Breast epithelium (tissue), 4 donors: Measurements from ENCODE around the gene PLEKHM3. TPM values are rescaled to one million over a fixed set of nuclear protein-coding genes. Genes with fewer than 3 reads are reported as not detected.

ENCODE experiments used
- DNase-seq, 2 donors: peaks; one replicate each; pipeline ENCODE4 v3.0.0-alpha.2; 2019; ENCODE audit warnings: low spot score in 2 of 2
- H3K27ac ChIP-seq, 2 donors: fragments of 200-600 bp; sonication (generic) in 1 of 2; one replicate each; pipeline ENCODE4 v1.5.1; 2016 to 2019; ENCODE audit warnings: mild to moderate bottlenecking in 1 of 2
- H3K27me3 ChIP-seq, 2 donors: fragments of 200-600 bp; sonication (generic) in 1 of 2; one replicate each; pipeline versions ENCODE4 v1.5.1 to v1.6.0; 2017 to 2019; ENCODE audit warnings: control low read depth in 1 of 2, mild to moderate bottlenecking in 1 of 2
- H3K36me3 ChIP-seq: fragments of 200-600 bp; one replicate; pipeline ENCODE4 v1.5.1; 2019
- H3K4me1 ChIP-seq, 2 donors: fragments of 200-600 bp; sonication (generic); one replicate each; pipeline ENCODE4 v1.5.1; 2016 to 2019; ENCODE audit warnings: control low read depth in 1 of 2
- H3K4me3 ChIP-seq, 3 donors: fragments of 200-600 bp; sonication (generic); 1 replicate in 2 of 3; 2 replicates in 1 of 3; pipeline ENCODE4 v1.5.1; 2016 to 2019; ENCODE audit warnings: mild to moderate bottlenecking in 3 of 3, moderate library complexity in 2 of 3
- H3K9me3 ChIP-seq, 2 donors: fragments of 200-600 bp; sonication (generic) in 1 of 2; one replicate each; pipeline ENCODE4 v1.5.1; 2016 to 2019; ENCODE audit warnings: control low read depth in 1 of 2
- CTCF ChIP-seq, 3 donors: fragments of 450-650 bp; IDR thresholded peaks; one replicate each; pipeline ENCODE4 v1.5.1; 2016 to 2017; ENCODE audit warnings: antibody characterized with exemption in 3 of 3, mild to moderate bottlenecking in 3 of 3, moderate library complexity in 3 of 3
- POLR2A ChIP-seq: fragments of 450-650 bp; IDR thresholded peaks from one replicate; pipeline ENCODE4 v1.6.1; 2016; ENCODE audit warnings: antibody characterized with exemption, mild to moderate bottlenecking, moderate library complexity
- POLR2AphosphoS5 ChIP-seq, 3 donors: sonication (generic); formaldehyde crosslinking; IDR thresholded peaks; one replicate each; pipeline ENCODE4 v1.6.1; 2017; ENCODE audit warnings: antibody characterized with exemption in 3 of 3
- intact Hi-C: fragments of 100-400 bp; cut with DNase I; formaldehyde crosslinking; loops from one replicate; pipeline ENCODE4 v1.15.1; 2023; ENCODE audit warnings: low total_unique reads
- total RNA-seq, 3 donors: library from RNA; depleted of rRNA; stranded (reverse); fragments of >200 nt; gene quantifications; one replicate each; pipeline ENCODE4 v1.1.0, GENCODE V29; 2016

PLEKHM3 gene
- total RNA-seq, 3 donors from 2014 or later = 24.3 to 35.0 (median 29.0) TPM

GRCh38 chr2:207967121-207967520 is 58.2 kb downstream of the PLEKHM3 start:
- no peaks in the 10 kb centered on the region for H3K9me3 ChIP-seq
- H3K4me3 ChIP-seq = no peak overlapping the region
- no peaks in the 10 kb centered on the region for H3K4me1 ChIP-seq
- no peak overlapping the region for H3K27ac ChIP-seq
- no peak for DNase-seq
- TF ChIP-seq CTCF (IDR thresholded peaks at IDR 0.05) (no peak), POLR2A (no peak), POLR2AphosphoS5 (IDR thresholded peaks at IDR 0.05) (no peak)
- intact Hi-C loops = no loop called here
- no peaks in the 10 kb centered on the region for H3K27me3 ChIP-seq
- H3K36me3 ChIP-seq = no peaks in the 10 kb centered on the region

GRCh38 chr2:207960911-207961310 is 64.4 kb downstream of the PLEKHM3 start:
- TF ChIP-seq POLR2AphosphoS5 (IDR thresholded peaks at IDR 0.05) = no peak
- TF ChIP-seq CTCF (IDR thresholded peaks at IDR 0.05) = no peak
- TF ChIP-seq POLR2A = no peak
- Histone ChIP-seq H3K27me3 (no peaks in the 10 kb centered on the region), H3K27ac (no peak overlapping the region), H3K36me3 (no peaks in the 10 kb centered on the region), H3K4me1 (no peaks in the 10 kb centered on the region), H3K4me3 (no peak overlapping the region), H3K9me3 (no peaks in the 10 kb centered on the region)
- intact Hi-C loops = no loop called here
- DNase-seq = no peak

GRCh38 chr2:207960090-207960489 is 65.2 kb downstream of the PLEKHM3 start:
- no peaks in the 10 kb centered on the region for H3K4me1 ChIP-seq
- H3K27me3 ChIP-seq = no peaks in the 10 kb centered on the region
- H3K27ac ChIP-seq = no peak overlapping the region
- H3K4me3 ChIP-seq = no peak overlapping the region
- no peaks in the 10 kb centered on the region for H3K36me3 ChIP-seq
- TF ChIP-seq POLR2AphosphoS5 (IDR thresholded peaks at IDR 0.05) = no peak
- TF ChIP-seq CTCF (IDR thresholded peaks at IDR 0.05) = no peak
- no peak for TF ChIP-seq POLR2A
- intact Hi-C loops = no loop called here
- DNase-seq = no peak
- no peaks in the 10 kb centered on the region for H3K9me3 ChIP-seq

GRCh38 chr2:207956771-207957170 is 68.6 kb downstream of the PLEKHM3 start:
- DNase-seq = no peak
- Histone ChIP-seq H3K36me3 (no peaks in the 10 kb centered on the region), H3K27ac (no peak overlapping the region), H3K4me3 (no peak overlapping the region), H3K4me1 (no peaks in the 10 kb centered on the region), H3K9me3 (no peaks in the 10 kb centered on the region), H3K27me3 (no peaks in the 10 kb centered on the region)
- TF ChIP-seq CTCF (IDR thresholded peaks at IDR 0.05) = no peak
- TF ChIP-seq POLR2A = no peak
- TF ChIP-seq POLR2AphosphoS5 (IDR thresholded peaks at IDR 0.05) = no peak
- intact Hi-C loops = no loop called here

- intact Hi-C loops = no loop called here
- Histone ChIP-seq H3K27me3 (no peaks in the 10 kb centered on the region), H3K27ac (no peak overlapping the region), H3K4me3 (no peak overlapping the region), H3K4me1 (no peaks in the 10 kb centered on the region), H3K36me3 (no peaks in the 10 kb centered on the region), H3K9me3 (no peaks in the 10 kb centered on the region)
- TF ChIP-seq CTCF (IDR thresholded peaks at IDR 0.05) (no peak), POLR2A (no peak)
- DNase-seq = no peak
Observed at GRCh38 chr2:207955456-207955855, 69.9 kb downstream of the PLEKHM3 start.
